K562 (cell line): ENCODE data around the gene TSEN34. TPM values are rescaled to one million over a fixed set of nuclear protein-coding genes. Genes with fewer than 3 reads are reported as not detected.

Experiments
- ATF1 ChIP-seq, 2 experiments: fragments of 450-650 bp in 1 of 2; IDR thresholded peaks; 2 replicates each; pipeline ENCODE4 v1.6.1; 2016; ENCODE audit warnings: missing compliant biosample characterization in 1 of 2, missing genetic modification characterization in 1 of 2
- ATF3 ChIP-seq, 2 experiments: fragments of 450-650 bp in 1 of 2; sonication (generic) in 1 of 2; formaldehyde crosslinking in 1 of 2; IDR thresholded peaks in 1 of 2; conservative IDR thresholded peaks in 1 of 2; 2 replicates each; pipeline versions ENCODE4 v1.6.1 to v1.8.1; 2016 to 2023; ENCODE audit warnings: mild to moderate bottlenecking in 2 of 2, moderate library complexity in 2 of 2, inconsistent platforms in 1 of 2, missing genetic modification reagents in 1 of 2
- CTBP1 ChIP-seq: fragments of 450-650 bp; IDR thresholded peaks from 2 replicates; pipeline ENCODE4 v1.6.1; 2016; ENCODE audit warnings: borderline replicate concordance
- CXXC5 ChIP-seq: fragments of 250-450 bp; sonication (Bioruptor Pico); IDR thresholded peaks from 2 replicates; pipeline ENCODE4 v1.8.0; 2022; ENCODE audit warnings: inconsistent platforms, mild to moderate bottlenecking, moderate library complexity
- E2F8 ChIP-seq: fragments of 450-650 bp; IDR thresholded peaks from 2 replicates; pipeline ENCODE4 v1.7.1; 2018; ENCODE audit warnings: mild to moderate bottlenecking, low read depth; ENCODE audit not compliant: partially characterized antibody
- EHMT2 ChIP-seq: fragments of 450-650 bp; IDR thresholded peaks from 2 replicates; pipeline ENCODE4 v1.6.1; 2018; ENCODE audit warnings: antibody characterized with exemption
- ELF2 ChIP-seq: fragments of 250-450 bp; sonication (Bioruptor Pico); IDR thresholded peaks from 2 replicates; pipeline ENCODE4 v1.5.0; 2021; ENCODE audit warnings: mild to moderate bottlenecking
- KDM1A ChIP-seq, 2 experiments: fragments of 450-650 bp; IDR thresholded peaks; 2 replicates each; pipeline ENCODE4 v1.6.1; 2016; ENCODE audit warnings: mild to moderate bottlenecking in 2 of 2
- MAFK ChIP-seq: IDR thresholded peaks from 2 replicates; pipeline ENCODE4 v1.6.1; 2011; ENCODE audit warnings: low read length, improper control_type of control experiment
- MTA1 ChIP-seq: fragments of 450-650 bp; IDR thresholded peaks from 2 replicates; pipeline ENCODE4 v1.6.1; 2017; ENCODE audit warnings: borderline replicate concordance
- MXI1 ChIP-seq: IDR thresholded peaks from 2 replicates; pipeline ENCODE4 v1.6.1; 2011; ENCODE audit warnings: low read depth, mild to moderate bottlenecking, improper control_type of control experiment, low read length
- NCOA1 ChIP-seq: fragments of 450-650 bp; IDR thresholded peaks from 2 replicates; pipeline ENCODE4 v1.6.1; 2016; ENCODE audit warnings: low read depth
- NCOA6 ChIP-seq: fragments of 450-650 bp; IDR thresholded peaks from 2 replicates; pipeline ENCODE4 v1.6.1; 2017; ENCODE audit warnings: mild to moderate bottlenecking
- NEUROD1 ChIP-seq: fragments of 150-350 bp; IDR thresholded peaks from 2 replicates; pipeline ENCODE4 v1.6.1; 2014; ENCODE audit warnings: borderline replicate concordance, low read length, low read depth; ENCODE audit not compliant: partially characterized antibody
- SMAD4 ChIP-seq: fragments of 250-450 bp; sonication (Bioruptor Pico); conservative IDR thresholded peaks from 2 replicates; pipeline ENCODE4 v1.8.0; 2021; ENCODE audit warnings: inconsistent platforms, mild to moderate bottlenecking, moderate library complexity
- SMC3 ChIP-seq: conservative IDR thresholded peaks from 2 replicates; pipeline ENCODE4 v1.6.1; 2011; ENCODE audit warnings: low read depth, low read length, improper control_type of control experiment; ENCODE audit not compliant: insufficient read depth
- TBL1XR1 ChIP-seq, 2 experiments: IDR thresholded peaks; 2 replicates each; pipeline ENCODE4 v1.6.1; 2012; ENCODE audit warnings: improper control_type of control experiment in 2 of 2, low read length in 2 of 2, mild to moderate bottlenecking in 1 of 2
- THAP12 ChIP-seq: fragments of 250-450 bp; sonication (Bioruptor Pico); IDR thresholded peaks from 2 replicates; pipeline ENCODE4 v1.9.0; 2021; ENCODE audit warnings: mild to moderate bottlenecking, inconsistent platforms
- ZNF124 ChIP-seq: sonication (generic); formaldehyde crosslinking; IDR thresholded peaks from 2 replicates; pipeline ENCODE4 v1.8.1; 2022; ENCODE audit warnings: missing genetic modification reagents
- ZNF146 ChIP-seq: IDR thresholded peaks from one replicate; pipeline ENCODE4 v1.6.1; 2018; ENCODE audit warnings: missing compliant biosample characterization; ENCODE audit not compliant: unreplicated experiment
- ZNF184 ChIP-seq: sonication (generic); formaldehyde crosslinking; IDR thresholded peaks from 2 replicates; pipeline ENCODE4 v1.5.0; 2020; ENCODE audit warnings: missing genetic modification reagents
- ZNF347 ChIP-seq: fragments of 450-650 bp; formaldehyde crosslinking; IDR thresholded peaks from 2 replicates; pipeline ENCODE4 v1.4.0; 2020; ENCODE audit warnings: low read depth, mild to moderate bottlenecking, moderate library complexity
- ZNF445 ChIP-seq: fragments of 250-450 bp; sonication (Bioruptor Pico); IDR thresholded peaks from 2 replicates; pipeline ENCODE4 v1.4.0; 2020; ENCODE audit warnings: low read depth, mild to moderate bottlenecking, moderate library complexity
- polyA plus RNA-seq, 8 experiments: library from polyadenylated mRNA; depleted of rRNA in 4 of 8; stranded (reverse) in 5 of 8; unstranded in 3 of 8; fragments of >200 nt; fragmentation: Nextera tagmentation in 2 of 8; fragmentation: Illumina TruSeq in 1 of 8; extraction: Ambion mirVana in 2 of 8; extraction: Trizol in 1 of 8; gene quantifications; 2 replicates each; pipeline versions ENCODE4 v1.2.1 to v1.2.3, GENCODE V29; 2011 to 2014; ENCODE audit warnings: inconsistent platforms in 1 of 8, missing spikeins in 1 of 8
- total RNA-seq, 7 experiments: library from RNA; depleted of rRNA in 6 of 7; stranded (reverse); fragments of >200 nt in 6 of 7; fragmentation: Illumina TruSeq in 2 of 7; extraction: Trizol in 2 of 7; gene quantifications; 2 replicates each; pipeline versions ENCODE4 v1.2.1 to v1.2.3, GENCODE V29; 2011 to 2021; ENCODE audit warnings: low replicate concordance in 1 of 7

The TSEN34 gene
- total and polyA plus RNA-seq, 9 of the 15 experiments (the other 6 are each of a cell fraction or from before 2014, with no cell fraction given): 3.1 to 57.6 (median 29.5) TPM

GRCh38 chr19:54159352-54160181 lies 31.5 kb upstream of the TSEN34 start, which contains the start of gene LENG1 (continued):
- peak; percentile 45 for TF ChIP-seq E2F8
- TF ChIP-seq ZNF184 (CRISPR knock-in tag): no peak
- TF ChIP-seq ZNF146 (CRISPR knock-in tag): no peak
- TF ChIP-seq CXXC5 (CRISPR knock-in tag): peak; percentile 92
- no peak for TF ChIP-seq NCOA1
- TF ChIP-seq MTA1: peak; percentile 47; the same call in 1 of the 2 replicates
- peak; percentile 99 for TF ChIP-seq MXI1
- no peak for TF ChIP-seq ZNF124
- TF ChIP-seq SMAD4 (CRISPR knock-in tag): peak; percentile 30; the same call in 1 of the 2 replicates
- TF ChIP-seq KDM1A (IDR thresholded peaks at IDR 0.05): peak in 1 of 2 experiments; percentile 53; a peak in 1 of 4 replicates
- no peak for TF ChIP-seq TBL1XR1 (IDR thresholded peaks at IDR 0.05; ENCODE audit: low read length in 2 of 2)
- TF ChIP-seq ATF3 (IDR thresholded peaks at IDR 0.05): no peak
- 0 out of 2 replicates have a peak, but pooled peaks have one; percentile 37 for TF ChIP-seq ATF3 (CRISPR knock-in tag; conservative IDR thresholded peaks at IDR 0.05)
- 0 out of 2 replicates have a peak, but pooled peaks have one; percentile 38 for TF ChIP-seq ATF1 (CRISPR knock-in tag; IDR thresholded peaks at IDR 0.05)
- TF ChIP-seq ATF1 (tag; IDR thresholded peaks at IDR 0.05): peak; percentile 96
- no peak for TF ChIP-seq SMC3
- TF ChIP-seq THAP12 (CRISPR knock-in tag): no peak
- TF ChIP-seq CTBP1: peak; percentile 44; the same call in 1 of the 2 replicates
- TF ChIP-seq EHMT2: no peak
- no peak for TF ChIP-seq ZNF347
- TF ChIP-seq NEUROD1: peak; percentile 99
- TF ChIP-seq ELF2 (CRISPR knock-in tag): peak; percentile 86
- no peak for TF ChIP-seq NCOA6
- no peak for TF ChIP-seq ZNF445
- TF ChIP-seq MAFK: 0 out of 2 replicates have a peak, but pooled peaks have one; percentile 4
